Stimulated activated CD8-positive, alpha-beta memory T cell treated with anti-CD3 and anti-CD28 coated beads, Interleukin-15, amount 100 ng/mL, for 1 hour (primary cell): ENCODE measurements around the gene CYP1B1.

Experiments
- DNase-seq: peaks from one replicate; pipeline ENCODE4 v3.0.0-alpha.2; 2020; ENCODE audit warnings: low read depth

CYP1B1 gene

DNA sequence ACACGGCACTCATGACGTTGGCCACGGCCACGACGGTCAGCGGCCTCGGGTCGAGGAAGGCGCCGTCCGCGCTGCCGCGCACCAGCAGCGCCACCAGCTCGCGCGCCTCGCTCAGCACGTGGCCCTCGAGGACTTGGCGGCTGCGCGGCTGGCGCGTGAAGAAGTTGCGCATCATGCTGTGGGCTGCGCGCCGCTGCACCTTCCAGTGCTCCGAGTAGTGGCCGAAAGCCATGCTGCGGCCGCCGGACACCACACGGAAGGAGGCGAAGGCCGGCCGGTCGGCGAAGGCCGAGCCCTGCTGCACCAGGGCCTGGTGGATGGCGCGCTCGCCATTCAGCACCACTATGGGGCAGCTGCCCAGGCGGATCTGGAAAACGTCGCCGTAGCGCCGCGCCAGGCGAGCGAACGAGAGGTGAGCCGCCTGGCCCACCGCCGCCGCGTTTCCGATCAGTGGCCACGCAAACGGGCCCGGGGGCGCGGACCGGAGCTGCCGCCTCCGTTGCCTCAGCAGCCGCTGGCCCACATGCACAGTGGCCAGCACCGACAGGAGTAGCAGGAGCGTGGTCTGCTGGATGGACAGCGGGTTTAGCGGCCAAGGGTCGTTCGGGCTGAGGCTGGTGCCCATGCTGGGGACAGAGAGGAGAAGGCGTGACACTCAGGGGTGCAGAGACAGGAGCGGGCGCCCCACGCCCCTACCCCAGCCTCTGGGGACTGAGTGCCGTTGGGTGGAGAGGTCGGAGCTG is 1.0 kb downstream of the CYP1B1 start:
- no peak for DNase-seq

- no peak for DNase-seq
Measured at GRCh38 chr2:38074058-38074763, 1.7 kb downstream of the CYP1B1 start.

DNA sequence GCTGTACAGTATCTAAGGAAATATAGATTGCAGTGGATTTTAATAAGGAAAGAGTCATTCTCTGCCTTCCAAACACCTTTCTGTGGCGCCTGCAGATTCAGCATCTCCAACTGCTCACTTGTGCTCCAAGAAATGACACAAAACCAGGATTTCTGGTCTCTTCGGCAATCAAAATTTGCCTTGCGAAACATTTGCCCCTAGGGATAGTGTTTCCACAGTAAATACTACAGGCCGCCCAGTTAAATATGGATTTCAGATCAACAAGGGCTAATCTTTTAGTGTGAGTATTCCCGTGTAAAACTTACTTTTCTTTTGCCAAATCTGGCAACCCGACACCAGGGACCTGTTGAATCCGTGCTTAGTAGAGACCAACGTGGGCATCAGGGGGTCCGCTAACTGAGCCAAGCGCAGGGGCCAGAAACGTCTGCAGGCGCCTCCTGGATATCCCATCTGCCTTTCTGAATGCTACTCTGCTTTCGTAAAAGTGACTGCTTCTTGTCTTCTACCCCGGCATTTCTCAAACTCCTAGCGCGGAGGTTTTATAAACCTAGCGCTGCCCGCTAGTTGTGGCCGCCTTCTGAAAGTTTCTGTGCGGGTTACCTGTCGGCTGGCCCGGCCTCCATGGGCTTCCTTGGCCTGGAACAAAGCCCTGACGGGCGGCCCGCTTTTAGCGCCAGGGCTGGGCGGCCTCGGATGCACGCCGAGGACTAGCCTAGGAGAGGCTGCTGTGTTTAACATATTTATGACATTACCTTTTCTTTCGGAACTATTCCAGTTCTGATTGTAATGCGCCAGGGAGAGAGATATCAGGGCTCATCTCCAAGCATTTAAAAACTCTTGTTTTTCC is 2.5 kb downstream of the CYP1B1 start:
- DNase-seq = no peak

DNA sequence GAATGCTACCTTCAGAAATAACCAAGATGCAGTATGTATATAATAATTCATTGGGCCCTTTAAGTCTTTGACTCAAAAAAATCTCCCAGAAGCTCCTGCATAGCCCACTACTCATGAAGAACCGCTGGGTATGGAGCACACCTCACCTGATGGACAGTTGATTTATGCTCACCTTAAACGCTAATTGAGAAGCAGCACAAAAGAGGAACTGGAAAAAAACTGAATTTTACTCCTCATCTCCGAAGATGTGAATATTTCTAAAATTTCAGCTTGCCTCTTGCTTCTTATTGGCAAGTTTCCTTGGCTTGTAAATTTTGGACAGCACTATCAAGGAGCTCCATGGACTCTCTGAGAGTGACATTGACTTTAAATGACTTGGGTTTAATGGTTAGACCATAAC is 5.5 kb downstream of the CYP1B1 start:
- no peak for DNase-seq

DNA sequence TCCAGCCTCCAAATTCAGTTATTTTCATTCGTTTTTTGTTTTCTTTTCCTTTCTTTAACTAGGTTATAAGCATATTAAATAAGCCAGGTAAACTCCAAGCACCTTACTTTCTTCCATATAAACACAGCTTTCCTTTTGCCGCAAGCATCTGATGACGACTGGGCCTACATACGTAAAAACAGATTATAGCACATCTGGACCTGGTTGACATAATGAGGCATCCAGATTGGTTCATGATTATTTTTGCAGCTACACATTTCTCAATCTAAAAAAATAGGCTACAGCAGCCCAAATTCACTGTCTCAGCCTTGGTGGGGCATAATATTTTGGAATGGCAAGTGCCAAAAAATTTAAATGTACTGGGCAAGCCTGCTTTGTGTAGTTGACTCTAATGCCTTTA is 7.7 kb downstream of the CYP1B1 start:
- no peak for DNase-seq

DNA sequence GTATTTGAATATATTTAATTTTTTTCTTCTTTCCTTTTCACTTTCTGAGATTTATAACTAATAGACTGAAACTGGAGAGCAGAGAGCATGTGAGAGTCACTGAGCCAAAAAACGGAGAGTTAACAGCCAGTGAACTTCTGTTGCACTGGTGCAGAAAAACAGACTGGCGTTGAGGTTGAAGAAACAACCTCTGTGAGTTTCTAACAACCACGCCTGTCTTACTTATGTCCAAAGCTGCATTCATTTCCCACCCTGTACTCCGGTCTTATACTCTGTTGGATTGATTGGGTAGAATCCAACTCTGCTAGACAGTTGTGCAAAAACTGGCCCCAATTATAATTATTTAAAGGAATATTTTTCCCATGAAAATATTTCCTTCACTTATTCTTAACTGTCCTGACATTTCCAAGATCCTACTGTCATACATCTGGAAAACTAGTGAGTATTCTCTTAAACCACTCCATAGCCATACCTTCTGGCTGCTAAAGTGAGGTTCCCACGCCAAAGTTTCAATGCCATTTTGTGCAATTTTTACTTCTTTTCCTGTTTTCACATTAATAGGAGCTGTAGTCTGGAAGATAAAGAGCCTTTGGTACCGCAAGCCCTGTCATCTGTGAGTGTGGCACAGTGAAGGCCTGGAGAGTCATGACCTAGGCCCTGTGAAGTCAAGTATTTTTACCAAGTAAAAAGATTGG is 9.4 kb downstream of the CYP1B1 start:
- no peak for DNase-seq

DNA sequence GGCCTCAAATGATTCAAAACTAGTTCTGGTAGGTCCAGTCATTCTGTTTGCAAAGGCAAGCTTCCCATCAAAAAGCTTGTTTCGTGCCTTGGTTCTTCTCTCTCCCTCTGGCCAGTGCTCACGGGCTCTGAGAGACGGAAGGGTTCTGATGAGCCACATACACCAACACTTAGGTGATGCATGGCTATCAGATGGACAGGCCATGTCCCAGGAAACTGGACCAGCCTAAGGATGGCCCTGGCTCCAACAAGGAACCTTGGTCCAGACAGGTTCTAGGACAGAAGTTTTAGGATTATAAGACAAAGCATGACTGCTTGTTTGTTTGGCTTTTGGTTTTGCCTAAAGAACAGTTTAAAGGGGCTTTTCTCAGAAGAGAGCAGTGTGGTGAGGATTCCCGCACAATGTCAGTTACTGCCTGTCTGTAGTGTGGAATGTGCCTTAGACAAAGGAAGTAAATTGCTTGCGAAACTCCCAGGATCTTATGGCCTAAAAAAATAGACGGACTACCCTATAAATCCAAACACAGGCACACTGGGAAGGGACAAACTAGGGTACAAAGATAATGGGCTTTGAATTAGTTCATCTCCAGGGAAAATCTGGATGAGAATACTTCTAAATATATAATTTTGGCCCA is 10.3 kb downstream of the CYP1B1 start:
- no peak for DNase-seq

- DNase-seq = no peak
Measured at GRCh38 chr2:38064801-38065501, 11.0 kb downstream of the CYP1B1 start.

DNA sequence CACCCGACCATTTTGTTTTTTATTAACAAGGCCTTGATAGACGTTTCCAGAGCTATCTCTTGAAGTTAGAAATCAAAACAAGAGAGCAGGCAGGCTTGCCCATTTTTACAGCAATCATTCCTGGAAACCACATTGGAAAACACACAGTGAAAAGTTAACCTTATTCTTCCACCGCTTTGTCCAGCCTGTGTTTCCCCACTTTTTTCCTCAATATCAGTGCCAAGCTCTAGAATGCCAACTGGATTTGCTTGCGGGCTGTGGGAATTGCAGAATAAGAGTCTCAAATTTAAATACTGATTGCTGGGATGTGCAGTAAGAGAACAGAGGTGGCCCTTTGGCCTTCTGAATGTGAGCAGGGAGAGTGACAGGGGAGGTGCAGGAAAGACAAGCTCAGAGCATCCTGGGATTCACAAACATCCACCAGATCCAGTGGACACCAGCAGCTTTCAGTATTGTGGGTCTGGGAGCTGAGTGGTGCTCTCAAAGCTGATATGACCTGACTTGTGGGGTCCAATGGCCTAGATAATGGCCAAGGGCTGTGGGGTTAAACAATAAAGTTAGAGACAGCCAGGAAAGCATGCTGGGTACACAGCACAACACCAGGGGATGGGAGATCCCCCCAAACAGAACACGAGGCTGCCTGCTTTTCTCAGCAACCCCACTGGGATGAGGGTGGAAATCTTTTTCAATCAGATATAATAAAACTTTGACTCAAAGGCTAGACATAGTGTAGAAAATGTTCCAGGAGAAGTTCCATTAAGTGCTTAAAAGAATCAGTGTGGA is 15.5 kb downstream of the CYP1B1 start:
- DNase-seq = no peak

- no peak for DNase-seq
Measured at GRCh38 chr2:38057651-38058410, 18.1 kb downstream of the CYP1B1 start.

- no peak for DNase-seq
Measured at GRCh38 chr2:38056216-38056615, 19.7 kb downstream of the CYP1B1 start.

- DNase-seq = no peak
Measured at GRCh38 chr2:38045811-38046210, 30.1 kb downstream of the CYP1B1 start.

GRCh38 chr2:38039121-38039910 is 36.6 kb downstream of the CYP1B1 start:
- no peak for DNase-seq

DNA sequence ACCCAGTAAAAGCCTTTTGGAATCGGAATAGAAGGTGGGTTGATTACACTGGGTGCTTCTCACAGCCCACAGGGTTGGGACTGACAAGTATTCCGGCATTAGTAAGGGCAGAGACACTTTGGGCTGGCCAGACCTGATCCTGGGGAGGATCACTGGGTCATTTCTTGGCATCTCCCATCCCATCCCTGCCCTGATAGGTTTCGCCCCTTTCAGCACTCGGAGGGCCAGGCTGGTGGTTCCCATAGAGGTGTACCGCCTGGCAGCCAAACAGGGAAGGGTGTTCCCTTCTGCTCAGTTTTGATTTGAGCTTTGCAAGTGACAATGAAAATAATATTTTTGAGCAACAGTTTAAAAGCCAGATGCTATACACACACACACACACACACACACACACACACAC is 37.3 kb downstream of the CYP1B1 start:
- DNase-seq = no peak

GRCh38 chr2:38037757-38038621 is 38.0 kb downstream of the CYP1B1 start:
- DNase-seq = no peak

GRCh38 chr2:38037325-38037724 is 38.6 kb downstream of the CYP1B1 start:
- DNase-seq = no peak

GRCh38 chr2:38035968-38036367 is 40.0 kb downstream of the CYP1B1 start:
- no peak for DNase-seq

DNA sequence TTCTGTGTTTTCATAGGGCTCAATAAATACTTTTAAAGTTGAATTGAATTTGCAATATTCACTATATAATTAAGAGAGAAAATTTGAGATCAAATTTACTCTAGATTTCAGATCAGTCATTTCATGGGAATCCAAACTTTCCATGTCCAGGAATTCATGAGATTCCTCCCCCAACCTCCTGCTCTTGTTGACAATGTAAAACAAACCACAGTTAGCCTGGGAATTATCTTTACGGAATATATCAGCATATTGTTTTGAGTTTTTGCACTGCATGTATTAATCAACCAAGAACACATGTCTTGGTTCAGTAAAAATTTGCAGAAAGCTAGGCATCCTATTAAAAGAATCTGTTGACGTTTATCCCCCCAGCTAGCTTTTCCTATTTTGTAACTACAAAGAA is 42.3 kb downstream of the CYP1B1 start:
- DNase-seq = no peak
